Heart left ventricle (tissue), 16 donors: Measurements from ENCODE around the gene CLTB. TPM values are rescaled to one million over a fixed set of nuclear protein-coding genes. Genes with fewer than 3 reads are reported as not detected.
A peak's percentile ranks its signal among the peaks of the same experiment; 100 is the strongest.

Experiments
- ATAC-seq, 4 donors: fragments of 200-7000 bp; cut with Tn5 transposase; one replicate each; pipeline ENCODE4 v1.9.1; 2020 to 2022; ENCODE audit warnings: moderate library complexity in 4 of 4, mild to moderate bottlenecking in 3 of 4, moderate number of reproducible peaks in 1 of 4
- DNase-seq, 5 donors: peaks; one replicate each; pipeline ENCODE4 v3.0.0-alpha.2; 2020
- H3K27ac ChIP-seq, 12 donors: fragments of 200-600 bp; sonication (generic) in 4 of 12; one replicate each; pipeline versions ENCODE4 v1.5.0 to v1.8.0; 2016 to 2022; ENCODE audit warnings: mild to moderate bottlenecking in 2 of 12
- H3K27me3 ChIP-seq, 9 donors: fragments of 200-600 bp; sonication (generic) in 2 of 9; one replicate each; pipeline versions ENCODE4 v1.5.1 to v1.8.0; 2016 to 2022; ENCODE audit warnings: mild to moderate bottlenecking in 3 of 9
- H3K36me3 ChIP-seq, 9 donors: fragments of 200-600 bp; sonication (generic) in 2 of 9; one replicate each; pipeline versions ENCODE4 v1.5.0 to v1.8.0; 2018 to 2022; ENCODE audit warnings: mild to moderate bottlenecking in 2 of 9
- H3K4me1 ChIP-seq, 12 donors: fragments of 200-600 bp; sonication (generic) in 4 of 12; one replicate each; pipeline versions ENCODE4 v1.5.0 to v1.8.0; 2016 to 2022; ENCODE audit warnings: mild to moderate bottlenecking in 3 of 12
- H3K4me3 ChIP-seq, 12 donors: fragments of 200-600 bp; sonication (generic) in 4 of 12; one replicate each; pipeline versions ENCODE4 v1.5.0 to v1.8.0; 2017 to 2022; ENCODE audit warnings: mild to moderate bottlenecking in 9 of 12, moderate library complexity in 4 of 12
- H3K9me3 ChIP-seq, 12 donors: fragments of 200-600 bp; sonication (generic) in 4 of 12; one replicate each; pipeline versions ENCODE4 v1.5.0 to v1.8.0; 2016 to 2022; ENCODE audit warnings: mild to moderate bottlenecking in 1 of 12
- POLR2A ChIP-seq, 2 donors: fragments of 450-650 bp; IDR thresholded peaks; one replicate each; pipeline ENCODE4 v1.6.1; 2017; ENCODE audit warnings: antibody characterized with exemption in 2 of 2, mild to moderate bottlenecking in 2 of 2, moderate library complexity in 2 of 2
- WGBS, 4 donors: extraction: QIAGEN DNeasy Blood & Tissue Kit in 2 of 4; methylation state at CpG; one replicate each; pipeline versions ENCODE4 v1.1.5 to v1.1.7; 2013 to 2018; 5-methylcytosine and 5-hydroxymethylcytosine counted together
- intact Hi-C, 10 donors: fragments of 100-400 bp; cut with DNase I; formaldehyde crosslinking; loops; one replicate each; pipeline versions ENCODE4 v1.11.1 to v1.14.2; 2022
- polyA plus RNA-seq, 2 donors: library from polyadenylated mRNA; stranded (reverse); fragments of 200-250 nt; gene quantifications; one replicate each; pipeline ENCODE4 v1.2.3, GENCODE V29; 2013
- total RNA-seq, 9 donors: library from RNA; depleted of rRNA in 2 of 9; stranded (reverse); fragments of >200 nt in 2 of 9; fragmentation: NEBNext Ultra II Directional in 3 of 9; extraction: Animal tissue kit (Norgen Biotek cat#: 25700) in 3 of 9; gene quantifications; one replicate each; pipeline versions ENCODE4 v1.1.0 to v1.2.4, GENCODE V29; 2016 to 2023
- TF ChIP-seq, protein P1 (sequence below), 12 donors: fragments of 200-600 bp; sonication (generic) in 4 of 12; IDR thresholded peaks; one replicate each; pipeline versions ENCODE4 v1.5.0 to v1.8.0; 2018 to 2022; ENCODE audit warnings: antibody characterized with exemption in 12 of 12, mild to moderate bottlenecking in 5 of 12
- donor health status: ischemic (EF 13 %, LVEDD 7.1; RV severe dilation, severe dysfunction).
- donor health status: healthy with polysubstance abuse.
- donor health status: DM: no; HTN: yes; CAD: no.
- donor health status: DM: no; HTN: no; CAD: no.
- donor health status: ischemic (EF 25% LVEDD 6.9; RV normal size, moderate dysfunction).
- donor health status: ischemic (EF 25% LVEDD 5.7; RV mildly dilated, moderate dysfunction).
- donor health status: healthy.
- donor health status: DM: yes; HTN: yes; CAD: no.
- donor health status: ischemic (EF 35%, LVEDD 5.7; RV mildly dilated, moderate dysfunction).
- donor health status: nonischemic (EF 11% LVEDD 7.7; RV severe dilation, severe dysfunction).
- donor health status: DM: yes; HTN: yes; CAD: no.
- donor health status: PGD.
- donor health status: ischemic (EF 29% LVEDD 5.4; RV normal size, mild dysfunction).
- donor health status: nonischemic (EF 23%, LVEDD 6.1; RV moderate dilation, normal function).

Gene CLTB
- total and polyA plus RNA-seq, 11 donors: 185 to 464 (median 300) TPM

DNA sequence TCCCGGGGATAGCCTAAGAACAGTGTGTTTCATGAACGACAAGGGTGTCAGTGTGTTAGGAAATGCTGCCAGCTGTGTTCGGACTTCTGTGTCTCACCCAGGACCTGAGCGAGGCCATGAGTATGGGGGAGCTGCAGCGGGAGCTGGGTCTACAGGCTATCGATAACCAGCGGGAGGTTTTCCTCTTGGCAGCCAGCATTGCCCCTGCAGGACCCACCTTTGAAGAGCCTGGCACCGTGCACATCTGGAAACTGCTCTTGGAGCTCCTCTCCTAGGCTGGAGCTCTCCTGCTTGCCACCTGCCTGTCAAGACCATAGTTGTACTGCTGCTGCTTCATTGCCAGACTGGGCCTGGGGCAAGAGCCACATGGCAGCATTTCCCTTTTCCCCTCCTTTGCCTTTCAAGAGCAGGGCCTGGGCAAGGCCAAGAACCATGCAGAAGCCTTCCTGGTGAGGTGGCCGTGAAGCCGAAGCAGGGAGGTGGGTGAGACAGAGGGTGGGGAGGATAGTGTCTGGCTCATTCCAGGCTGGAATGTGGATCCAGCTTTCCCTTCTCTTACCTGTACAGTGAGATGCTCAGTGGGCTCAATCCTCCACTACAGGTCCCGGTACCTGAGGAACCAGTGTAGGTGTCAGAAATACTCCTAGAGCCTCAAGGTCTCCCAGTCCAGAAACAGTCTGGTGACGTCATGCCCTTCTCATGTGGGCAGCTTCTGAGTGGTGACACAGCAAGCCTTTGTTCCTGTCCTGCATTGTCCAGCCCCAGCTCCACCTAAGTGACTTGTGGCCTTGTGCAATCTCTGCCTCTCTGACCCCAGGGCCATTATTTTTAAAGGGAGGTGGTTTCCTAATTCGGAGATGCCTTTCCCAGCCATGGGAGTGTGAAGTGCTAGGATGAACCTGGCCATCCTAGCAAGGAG, 44.5 kb downstream of the CLTB start:
- H3K9me3 ChIP-seq: no peaks in the 10 kb centered on the region
- no peak overlapping the region for H3K4me3 ChIP-seq
- no peaks in the 10 kb centered on the region for H3K27me3 ChIP-seq
- DNase-seq (no peak), ATAC-seq (peak; percentile 16 to 52 (median 50))
- intact Hi-C loops: no loop called here
- H3K27ac ChIP-seq: peak overlapping the region; percentile 19 to 83 (median 57)
- H3K4me1 ChIP-seq: peaks cover 0 to 36% (median 20%) of the 10 kb centered on the region in 12 donors
- 87 to 92% (median 89%) methylated on average over 13 of the region's 13 CpGs for WGBS, 4 donors
- no peak for TF ChIP-seq POLR2A (IDR thresholded peaks at IDR 0.05)
- TF ChIP-seq, protein P1, sequence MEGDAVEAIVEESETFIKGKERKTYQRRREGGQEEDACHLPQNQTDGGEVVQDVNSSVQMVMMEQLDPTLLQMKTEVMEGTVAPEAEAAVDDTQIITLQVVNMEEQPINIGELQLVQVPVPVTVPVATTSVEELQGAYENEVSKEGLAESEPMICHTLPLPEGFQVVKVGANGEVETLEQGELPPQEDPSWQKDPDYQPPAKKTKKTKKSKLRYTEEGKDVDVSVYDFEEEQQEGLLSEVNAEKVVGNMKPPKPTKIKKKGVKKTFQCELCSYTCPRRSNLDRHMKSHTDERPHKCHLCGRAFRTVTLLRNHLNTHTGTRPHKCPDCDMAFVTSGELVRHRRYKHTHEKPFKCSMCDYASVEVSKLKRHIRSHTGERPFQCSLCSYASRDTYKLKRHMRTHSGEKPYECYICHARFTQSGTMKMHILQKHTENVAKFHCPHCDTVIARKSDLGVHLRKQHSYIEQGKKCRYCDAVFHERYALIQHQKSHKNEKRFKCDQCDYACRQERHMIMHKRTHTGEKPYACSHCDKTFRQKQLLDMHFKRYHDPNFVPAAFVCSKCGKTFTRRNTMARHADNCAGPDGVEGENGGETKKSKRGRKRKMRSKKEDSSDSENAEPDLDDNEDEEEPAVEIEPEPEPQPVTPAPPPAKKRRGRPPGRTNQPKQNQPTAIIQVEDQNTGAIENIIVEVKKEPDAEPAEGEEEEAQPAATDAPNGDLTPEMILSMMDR (IDR thresholded peaks at IDR 0.05): no peak
- H3K36me3 ChIP-seq: peaks cover 0 to 52% (median 27%) of the 10 kb centered on the region in 9 donors

DNA sequence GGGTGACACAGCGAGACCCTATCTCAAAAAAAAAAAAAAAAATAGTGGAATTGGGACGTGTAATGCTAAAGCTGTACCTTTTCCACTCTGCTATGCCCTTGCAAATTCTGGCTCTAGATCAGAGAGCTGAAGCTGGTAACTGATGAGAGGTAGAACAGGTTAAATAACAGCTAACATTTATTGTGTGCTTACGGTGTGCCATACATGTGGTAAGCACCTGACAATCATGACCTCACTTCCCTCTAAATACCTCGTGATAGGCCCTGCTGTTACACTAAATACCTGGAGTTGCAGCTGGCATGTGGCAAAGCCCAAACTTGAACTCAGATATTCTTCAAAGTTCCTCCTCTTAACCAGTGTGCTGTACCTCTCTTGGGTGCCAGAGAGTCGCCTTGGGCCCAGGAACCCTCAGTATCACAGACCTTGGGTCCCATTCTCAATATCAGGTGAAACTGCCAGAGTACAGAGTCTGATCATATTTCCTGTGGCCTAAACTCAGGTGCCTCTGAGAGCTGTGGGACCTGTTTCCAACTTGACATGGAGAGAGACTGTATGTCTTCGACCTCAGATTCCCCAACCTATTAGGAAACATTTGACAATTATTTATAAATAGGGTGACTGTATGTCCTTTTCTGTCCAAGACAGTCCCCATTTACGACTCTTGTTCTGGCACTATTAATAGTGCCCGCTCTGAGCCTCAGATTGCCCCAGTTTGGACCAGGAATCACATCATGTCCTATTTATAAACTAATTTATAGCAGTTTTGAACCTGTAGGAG, 46.2 kb downstream of the CLTB start:
- Histone ChIP-seq H3K9me3 (no peaks in the 10 kb centered on the region), H3K27ac (peak overlapping the region in 11 of 12 donors; percentile 10 to 83 (median 60)), H3K27me3 (no peaks in the 10 kb centered on the region), H3K4me1 (peaks cover 0 to 44% (median 25%) of the 10 kb centered on the region in 12 donors), H3K4me3 (no peak overlapping the region), H3K36me3 (peaks cover 0 to 48% (median 23%) of the 10 kb centered on the region in 9 donors)
- TF ChIP-seq POLR2A (IDR thresholded peaks at IDR 0.05): no peak
- TF ChIP-seq, protein P1 (IDR thresholded peaks at IDR 0.05): no peak
- 61 to 69% (median 66%) methylated on average over 8 of the region's 8 CpGs for WGBS, 4 donors
- intact Hi-C loops: loop anchor here in 3 of 10 donors (5.0 to 10.0 kb wide), 3 partner anchors 47 to 275 kb away; partner anchors contain the start of genes CLTB (in 1 of the 3), RNF44 (in 1 of the 3) and TSPAN17 (in 1 of the 3)
- DNase-seq (no peak), ATAC-seq (peak; percentile 17 to 65 (median 36))

GRCh38 chr5:176368726-176369125, 47.6 kb downstream of the CLTB start:
- no peaks in the 10 kb centered on the region for H3K9me3 ChIP-seq

More at GRCh38 chr5:176368726-176369125, 47.6 kb downstream of the CLTB start:
- intact Hi-C loops: loop anchor here in 3 of 10 donors (5.0 to 10.0 kb wide), 3 partner anchors 49 to 276 kb away; partner anchors contain the start of genes CLTB (in 1 of the 3), RNF44 (in 1 of the 3) and TSPAN17 (in 1 of the 3)
- peaks cover 0 to 48% (median 23%) of the 10 kb centered on the region in 9 donors for H3K36me3 ChIP-seq
- no peak for DNase-seq
- TF ChIP-seq POLR2A (IDR thresholded peaks at IDR 0.05): no peak
- TF ChIP-seq, protein P1 (IDR thresholded peaks at IDR 0.05): no peak
- H3K4me1 ChIP-seq: peaks cover 0 to 47% (median 25%) of the 10 kb centered on the region in 12 donors
- no peaks in the 10 kb centered on the region for H3K27me3 ChIP-seq
- H3K27ac ChIP-seq: no peak overlapping the region
- no peak for ATAC-seq
- no peak overlapping the region for H3K4me3 ChIP-seq
- 95 to 97% (median 96%) methylated on average over 12 to 13 of the region's 13 CpGs for WGBS, 4 donors
